GM19099 (cell line): ENCODE measurements around the gene SETSIP.

ENCODE experiments used
- POLR2A ChIP-seq: IDR thresholded peaks from 3 replicates; pipeline ENCODE4 v1.6.1; 2011; ENCODE audit warnings: low read depth; ENCODE audit not compliant: insufficient read length; ENCODE audit errors: extremely low read depth

SETSIP gene

GRCh38 chr1:92079441-92079840 is 4.2 kb upstream of the SETSIP start:
- TF ChIP-seq POLR2A, result no peak

- no peak for TF ChIP-seq POLR2A
Measured at GRCh38 chr1:92076363-92076762, 1.2 kb upstream of the SETSIP start.

GRCh38 chr1:92070892-92071291 is 4.3 kb downstream of the SETSIP start:
- TF ChIP-seq POLR2A, result no peak

GRCh38 chr1:92066321-92066720 is 8.9 kb downstream of the SETSIP start:
- no peak for TF ChIP-seq POLR2A

GRCh38 chr1:92065042-92065441 is 10.2 kb downstream of the SETSIP start:
- no peak for TF ChIP-seq POLR2A

GRCh38 chr1:92051948-92052347 is 23.3 kb downstream of the SETSIP start:
- TF ChIP-seq POLR2A, result no peak

- TF ChIP-seq POLR2A, result no peak
Measured at GRCh38 chr1:92045766-92046495, 29.3 kb downstream of the SETSIP start.

GRCh38 chr1:92043621-92044020 is 31.6 kb downstream of the SETSIP start:
- no peak for TF ChIP-seq POLR2A

GRCh38 chr1:92040971-92041370 is 34.2 kb downstream of the SETSIP start:
- no peak for TF ChIP-seq POLR2A

- TF ChIP-seq POLR2A, result no peak
Measured at GRCh38 chr1:92038695-92039346, 36.4 kb downstream of the SETSIP start.

- TF ChIP-seq POLR2A, result no peak
Measured at GRCh38 chr1:92037400-92037799, 37.8 kb downstream of the SETSIP start.

- no peak for TF ChIP-seq POLR2A
Measured at GRCh38 chr1:92031281-92032110, 43.7 kb downstream of the SETSIP start.

- no peak for TF ChIP-seq POLR2A
Measured at GRCh38 chr1:92030656-92031107, 44.5 kb downstream of the SETSIP start.

GRCh38 chr1:92029241-92029922 is 45.8 kb downstream of the SETSIP start:
- TF ChIP-seq POLR2A, result no peak

GRCh38 chr1:92026806-92027205 is 48.4 kb downstream of the SETSIP start:
- TF ChIP-seq POLR2A, result no peak
